GM21619 (cell line): ENCODE results near the gene STPG4.
"Not testable (repeated sequence)": the region's sequence is repeated elsewhere in the genome, so short reads cannot be mapped to it uniquely, and the experiment has no call there.

Experiments used
- ATAC-seq: cut with Tn5 transposase; IDR thresholded peaks from one replicate; pipeline ENCODE4 v1.9.1; 2021; ENCODE audit not compliant: unreplicated experiment

STPG4 gene

GRCh38 chr2:47173986-47174732 lies 19.1 kb upstream of the STPG4 start:
- ATAC-seq, result no peak

GRCh38 chr2:47172922-47173695 lies 18.0 kb upstream of the STPG4 start:
- ATAC-seq, result no peak

- no peak for ATAC-seq
These were observed 17.2 kb upstream of the STPG4 start for GRCh38 chr2:47172156-47172921.

DNA sequence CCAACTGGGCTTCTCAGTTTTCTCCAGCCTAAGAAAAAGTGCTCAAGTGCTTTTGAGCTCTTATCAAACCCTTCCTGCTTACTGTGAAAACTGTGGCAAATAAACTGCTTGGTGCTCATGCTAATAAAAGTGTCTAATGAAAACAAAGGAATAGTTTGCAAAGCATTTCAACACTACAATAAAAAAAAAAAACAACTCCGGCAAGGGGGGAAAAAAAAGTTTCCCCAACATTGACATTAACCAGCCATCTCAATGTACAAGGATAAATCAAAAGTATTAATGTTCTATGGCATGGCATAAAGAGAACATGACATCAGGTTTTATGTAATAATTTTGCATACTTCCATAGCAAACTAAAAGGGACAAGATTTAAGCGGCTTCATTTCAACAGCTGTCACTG lies 14.7 kb upstream of the STPG4 start:
- ATAC-seq, result no peak

DNA sequence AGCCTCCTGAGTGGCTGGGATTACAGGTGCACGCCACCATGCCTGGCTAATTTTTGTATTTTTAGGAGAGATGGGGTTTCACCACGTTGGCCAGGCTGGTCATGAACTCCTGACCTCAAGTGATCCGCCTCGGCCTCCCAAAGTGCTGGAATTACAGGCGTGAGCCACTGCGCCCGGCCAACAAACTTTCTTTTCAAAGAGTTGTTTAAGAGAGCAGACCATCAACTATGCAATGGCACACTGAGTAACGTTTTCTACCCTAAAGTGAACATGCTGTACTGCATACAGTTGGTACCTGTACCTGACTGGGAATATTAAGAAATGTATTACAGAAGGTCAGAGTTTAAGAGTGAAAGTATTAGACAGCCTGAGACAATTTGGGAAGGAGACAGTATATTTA lies 13.8 kb upstream of the STPG4 start:
- ATAC-seq, result not testable (repeated sequence)

DNA sequence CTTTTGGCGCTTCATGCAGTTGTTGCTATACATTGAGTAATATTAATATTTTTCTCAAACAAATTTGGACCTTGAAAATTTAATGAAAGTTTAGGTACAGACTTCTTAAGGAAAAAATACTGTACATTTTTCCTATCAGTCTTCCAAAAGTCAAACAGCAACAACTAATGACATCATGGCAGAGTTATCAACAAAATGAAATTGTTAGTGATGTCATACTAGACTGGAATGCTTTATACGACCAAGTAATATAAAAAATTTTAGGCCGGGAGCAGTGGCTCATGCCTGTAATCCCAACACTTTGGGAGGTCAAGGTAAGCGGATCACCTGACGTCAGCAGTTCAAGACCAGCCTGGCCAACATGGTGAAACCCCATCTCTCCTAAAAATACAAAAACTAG lies 12.0 kb upstream of the STPG4 start:
- ATAC-seq, result no peak

DNA sequence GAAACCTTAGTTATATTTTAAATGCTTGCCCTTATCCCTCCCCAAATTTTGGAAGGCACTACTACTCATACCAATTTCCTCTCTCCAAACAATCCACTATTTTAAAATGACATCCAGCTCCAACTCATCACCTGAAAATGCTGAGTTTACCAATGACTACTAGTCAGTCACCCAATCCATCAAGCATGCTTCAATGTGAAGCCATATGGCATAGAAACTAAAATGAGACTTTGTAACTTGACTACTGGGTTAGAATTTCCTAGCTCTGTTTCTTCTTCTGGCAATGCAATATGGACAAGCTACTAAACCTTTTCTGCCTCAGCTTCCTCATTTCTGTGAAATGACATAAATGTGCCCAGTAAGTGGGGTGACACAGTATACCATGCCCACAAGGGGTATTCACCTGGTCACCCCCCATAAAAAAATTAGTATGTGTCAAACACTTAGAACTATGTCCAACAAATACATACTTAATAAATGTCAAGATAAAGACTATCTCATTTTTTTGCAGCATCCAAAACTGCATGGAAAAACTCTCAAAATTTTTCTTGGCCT lies 10.0 kb upstream of the STPG4 start:
- ATAC-seq, result no peak

GRCh38 chr2:47162780-47163179 lies 7.7 kb upstream of the STPG4 start:
- ATAC-seq, result no peak

DNA sequence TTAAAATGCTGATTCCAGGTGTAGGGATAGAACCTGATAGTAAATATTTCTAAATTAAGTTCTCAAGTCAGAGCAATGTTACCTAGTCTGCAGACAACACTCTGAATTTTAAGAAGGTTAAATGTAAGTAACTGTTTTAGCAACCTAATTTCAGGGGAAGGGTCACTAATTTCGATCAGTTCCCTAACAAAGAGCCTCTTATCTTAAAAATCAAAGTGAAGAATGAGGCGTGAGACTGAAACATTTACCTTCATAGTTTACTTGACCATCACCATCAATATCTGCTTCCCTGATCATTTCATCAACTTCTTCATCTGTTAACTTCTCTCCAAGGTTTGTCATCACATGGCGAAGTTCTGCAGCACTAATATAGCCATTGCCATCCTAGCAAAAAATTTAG lies 6.4 kb upstream of the STPG4 start:
- no peak for ATAC-seq

- ATAC-seq, result no peak
These were observed 5.6 kb upstream of the STPG4 start for GRCh38 chr2:47160660-47161059.

DNA sequence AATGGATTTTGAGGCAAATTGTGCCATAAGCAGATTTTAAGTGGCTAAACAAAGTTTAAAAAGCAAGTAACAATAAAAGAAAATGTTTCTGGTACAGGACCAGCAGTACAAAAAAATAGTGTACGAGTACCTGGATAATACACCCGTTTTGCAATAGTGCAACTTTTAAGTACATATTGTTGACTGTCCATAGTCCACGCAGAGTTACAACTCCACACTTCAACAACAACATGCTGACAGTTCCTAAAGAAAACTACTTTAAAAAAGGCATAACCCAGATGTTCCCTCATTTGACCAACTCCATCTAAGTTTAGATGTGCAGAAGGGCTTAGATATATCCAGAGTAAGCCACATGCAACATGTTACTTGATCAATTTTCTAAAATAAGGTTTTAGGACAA lies 5.1 kb upstream of the STPG4 start:
- ATAC-seq, result no peak

GRCh38 chr2:47159627-47160026 lies 4.5 kb upstream of the STPG4 start:
- no peak for ATAC-seq

GRCh38 chr2:47158576-47158975 lies 3.5 kb upstream of the STPG4 start:
- ATAC-seq, result no peak

GRCh38 chr2:47152803-47153202 lies 2.3 kb downstream of the STPG4 start:
- no peak for ATAC-seq

GRCh38 chr2:47150175-47150574 lies 4.9 kb downstream of the STPG4 start:
- no peak for ATAC-seq

- ATAC-seq, result no peak
These were observed 8.1 kb downstream of the STPG4 start for GRCh38 chr2:47147021-47147420.

GRCh38 chr2:47145466-47145865 lies 9.6 kb downstream of the STPG4 start:
- no peak for ATAC-seq

GRCh38 chr2:47141520-47141919 lies 13.6 kb downstream of the STPG4 start:
- ATAC-seq, result no peak

- ATAC-seq, result no peak
These were observed 20.6 kb downstream of the STPG4 start for GRCh38 chr2:47134386-47135090.

DNA sequence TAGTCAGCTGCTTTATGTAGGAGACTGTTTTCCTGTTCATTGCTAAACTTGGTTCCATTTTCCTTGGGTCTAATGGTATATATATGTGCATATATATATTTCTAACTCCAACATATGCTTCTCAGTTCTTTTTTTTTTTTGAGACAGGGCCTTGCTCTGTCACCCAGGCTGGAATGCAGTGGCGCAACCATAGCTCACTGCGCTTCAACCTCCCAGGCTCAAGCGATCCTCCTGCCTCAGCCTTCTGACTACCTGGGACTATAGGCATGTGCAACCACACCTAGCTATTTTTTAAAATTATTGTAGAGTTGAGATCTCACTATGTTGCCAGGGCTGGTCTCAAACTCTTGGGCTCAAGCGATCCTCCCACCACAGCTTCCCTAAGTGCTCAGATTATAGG lies 22.1 kb downstream of the STPG4 start:
- ATAC-seq, result no peak

DNA sequence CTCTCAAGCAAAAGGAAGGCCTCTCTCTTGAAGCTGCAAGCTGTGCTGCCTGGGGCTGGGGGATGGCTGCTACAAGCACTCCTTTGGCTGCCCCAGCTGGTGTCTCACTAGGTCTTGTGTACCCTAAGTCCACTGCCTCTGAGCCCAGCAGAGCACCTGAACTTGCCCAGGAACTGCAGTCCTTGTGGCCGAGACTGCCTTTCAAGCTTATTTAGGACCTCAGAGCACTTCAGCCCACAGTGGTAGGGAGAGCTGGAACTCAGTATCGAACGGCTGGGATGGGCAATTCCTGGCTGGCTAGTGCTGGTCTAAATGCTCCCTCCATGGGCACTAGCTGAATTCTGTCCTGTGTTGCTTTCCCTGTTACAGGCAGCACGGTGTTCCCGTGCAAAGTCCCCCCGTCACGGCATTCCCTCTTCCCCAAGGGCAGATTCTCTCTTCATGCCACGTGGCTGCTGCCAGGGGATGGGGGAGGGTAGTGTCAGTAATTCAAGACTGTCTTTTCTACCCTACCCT lies 25.9 kb downstream of the STPG4 start:
- ATAC-seq, result no peak
